Endothelial cell of umbilical vein (primary cell): Measurements from ENCODE around the gene RALA. TPM values are rescaled to one million over a fixed set of nuclear protein-coding genes. Genes with fewer than 3 reads are reported as not detected.

Experiments
- BruUV-seq: library from RNA; stranded (reverse); fragments of 400-500 nt; replicated peaks from 2 replicates; lab custom pipeline; 2021; lab: Mats Ljungman, UMichigan
- CTCF ChIA-PET: fragments of 300-600, 350-600 bp; sonication (Branson Sonifier 250); formaldehyde crosslinking; loops from one replicate; lab custom pipeline; 2021; ENCODE audit warnings: antibody characterized with exemption, inconsistent platforms; lab: Charles Lee
- POLR2A ChIA-PET: fragments of 300-600, 350-600 bp; sonication (Branson Sonifier 250); formaldehyde crosslinking; loops from one replicate; lab custom pipeline; 2021; ENCODE audit warnings: antibody characterized with exemption, inconsistent platforms; lab: Charles Lee
- DNase-seq: peaks from one replicate; pipeline ENCODE4 v3.0.0-alpha.2; 2011; ENCODE audit warnings: low read depth, low spot score
- FAIRE-seq: peaks from 2 replicates; lab custom pipeline; 2011; peaks lifted over from hg19 to GRCh38; lab: Jason Lieb, UNC
- H2AFZ ChIP-seq: 2 replicates; pipeline ENCODE4 v1.6.0; 2012; ENCODE audit warnings: low read depth, low read length, control low read depth, inconsistent platforms
- H3K27ac ChIP-seq: 2 replicates; pipeline ENCODE4 v1.5.1; 2011; ENCODE audit warnings: low read depth, mild to moderate bottlenecking, control low read depth, low read length, moderate library complexity; ENCODE audit not compliant: insufficient read depth
- H3K27me3 ChIP-seq, 2 experiments: 2 replicates each; pipeline versions ENCODE4 v1.6.0 to v1.6.1; 2011; ENCODE audit warnings: low read length in 2 of 2, mixed read lengths in 1 of 2; ENCODE audit not compliant: control insufficient read depth in 2 of 2, insufficient read depth in 2 of 2
- H3K36me3 ChIP-seq, 2 experiments: 2 replicates in 1 of 2; 3 replicates in 1 of 2; pipeline ENCODE4 v1.5.1; 2011; ENCODE audit warnings: low read length in 2 of 2, mild to moderate bottlenecking in 1 of 2, moderate library complexity in 1 of 2; ENCODE audit not compliant: control insufficient read depth in 2 of 2, insufficient read depth in 2 of 2; ENCODE audit errors: extremely low read depth in 1 of 2
- H3K4me1 ChIP-seq: 3 replicates; pipeline ENCODE4 v1.5.1; 2011; ENCODE audit warnings: mild to moderate bottlenecking, low read length; ENCODE audit not compliant: control insufficient read depth, insufficient read depth; ENCODE audit errors: extremely low read depth
- H3K4me2 ChIP-seq: 2 replicates; pipeline ENCODE4 v1.6.1; 2011; ENCODE audit warnings: low read length, control low read depth, mixed read lengths; ENCODE audit not compliant: insufficient read depth
- H3K4me3 ChIP-seq, 3 experiments: fragments of 200-600 bp in 1 of 3; sonication (generic), shearing (Covaris generic) in 1 of 3; replicated peaks in 1 of 3; 2 replicates each; pipeline ENCODE4 v1.5.1; 2011 to 2016; ENCODE audit warnings: control low read depth in 3 of 3, low read length in 3 of 3, mild to moderate bottlenecking in 2 of 3, inconsistent platforms in 1 of 3, low read depth in 1 of 3, moderate library complexity in 1 of 3; ENCODE audit not compliant: insufficient read depth in 1 of 3
- H3K79me2 ChIP-seq: 2 replicates; pipeline ENCODE4 v1.6.0; 2012; ENCODE audit warnings: low read length, inconsistent platforms; ENCODE audit not compliant: control insufficient read depth, insufficient read depth
- H3K9ac ChIP-seq: replicated peaks from 2 replicates; pipeline ENCODE3; 2011; ENCODE audit warnings: low read length, control low read depth; ENCODE audit not compliant: insufficient read depth; ENCODE audit errors: extremely low read depth
- H3K9me1 ChIP-seq: replicated peaks from 3 replicates; pipeline ENCODE4 v1.6.0; 2011; ENCODE audit warnings: mild to moderate bottlenecking, low read length; ENCODE audit not compliant: control insufficient read depth, insufficient read depth; ENCODE audit errors: extremely low read depth
- H3K9me3 ChIP-seq: replicated peaks from 2 replicates; pipeline ENCODE4 v1.5.1; 2012; ENCODE audit warnings: low read length, inconsistent platforms; ENCODE audit not compliant: control insufficient read depth, insufficient read depth
- H4K20me1 ChIP-seq: replicated peaks from 2 replicates; pipeline ENCODE3; 2011; ENCODE audit warnings: mild to moderate bottlenecking, low read length; ENCODE audit not compliant: control insufficient read depth, insufficient read depth; ENCODE audit errors: extremely low read depth
- EZH2 ChIP-seq: IDR thresholded peaks from 2 replicates; pipeline ENCODE4 v1.6.1; 2012; ENCODE audit warnings: borderline replicate concordance, low read depth, mild to moderate bottlenecking, moderate library complexity, low read length, inconsistent platforms; ENCODE audit not compliant: severe bottlenecking
- FOS ChIP-seq: IDR thresholded peaks from 2 replicates; pipeline ENCODE4 v1.6.1; 2011; ENCODE audit warnings: mild to moderate bottlenecking, low read length, moderate library complexity, borderline replicate concordance; ENCODE audit not compliant: insufficient read depth
- GATA2 ChIP-seq: IDR thresholded peaks from 2 replicates; pipeline ENCODE4 v1.7.0; 2011; ENCODE audit warnings: low read depth, mild to moderate bottlenecking, moderate library complexity, mixed read lengths, low read length; ENCODE audit not compliant: insufficient read length, insufficient read depth
- JUN ChIP-seq: IDR thresholded peaks from 2 replicates; pipeline ENCODE4 v1.6.1; 2011; ENCODE audit warnings: borderline replicate concordance, low read depth; ENCODE audit not compliant: insufficient read length, insufficient read depth
- MYC ChIP-seq: IDR thresholded peaks from one replicate; pipeline ENCODE4 v1.6.1; 2011; ENCODE audit warnings: mild to moderate bottlenecking, low read depth, low read length
- POLR2A ChIP-seq: IDR thresholded peaks from 2 replicates; pipeline ENCODE4 v1.6.1; 2012; ENCODE audit warnings: low read depth, mild to moderate bottlenecking, control low read depth, low read length
- POLR2AphosphoS5 ChIP-seq: IDR thresholded peaks from 2 replicates; pipeline ENCODE4 v1.6.1; 2012; ENCODE audit warnings: low read depth, mild to moderate bottlenecking, control low read depth, low read length, moderate library complexity; ENCODE audit not compliant: insufficient read depth
- dilution Hi-C: fragments of 300-500 bp; cut with MboI; formaldehyde crosslinking; loops from one replicate; pipeline ENCODE4 v1.15.0; 2019; ENCODE audit warnings: low sequenced_read_pairs; ENCODE audit not compliant: extremely low pct_ligation_motif_present
- intact Hi-C: fragments of 100-400 bp; cut with micrococcal nuclease; formaldehyde crosslinking; loops from one replicate; pipeline ENCODE4 v1.10.0; 2022
- polyA plus RNA-seq, 4 experiments: library from polyadenylated mRNA; depleted of rRNA in 3 of 4; stranded (reverse) in 3 of 4; unstranded in 1 of 4; fragments of >200 nt; gene quantifications; 2 replicates each; pipeline versions ENCODE4 v1.2.1 to v1.2.3, GENCODE V29; 2011 to 2012; ENCODE audit warnings: missing spikeins in 1 of 4
- total RNA-seq: library from RNA; stranded (reverse); gene quantifications from 2 replicates; pipeline ENCODE4 v1.2.3, GENCODE V29; 2021
- TF ChIP-seq, protein P1 (sequence below), 2 donors: IDR thresholded peaks; 1 replicate in 1 of 2; 2 replicates in 1 of 2; pipeline ENCODE4 v1.5.1; 2011; ENCODE audit warnings: low read length in 2 of 2, mild to moderate bottlenecking in 2 of 2, moderate library complexity in 2 of 2, control low read depth in 1 of 2, inconsistent platforms in 1 of 2, low read depth in 1 of 2; ENCODE audit not compliant: insufficient read depth in 1 of 2; ENCODE audit errors: extremely low read depth in 1 of 2
- TF ChIP-seq, protein P2 (sequence below): IDR thresholded peaks from 2 replicates; pipeline ENCODE4 v1.6.1; 2011; ENCODE audit not compliant: insufficient read depth, insufficient read length

Gene RALA
- total and polyA plus RNA-seq, 2 donors (not counting 3 experiments of a cell fraction or from before 2014, with no cell fraction given) = 91.1 to 191 TPM

- Histone ChIP-seq H3K79me2 (peaks cover 63% of the 10 kb centered on the region), H2AFZ (no peak overlapping the region), H3K9ac (no peak overlapping the region), H3K4me1 (peaks cover 49% of the 10 kb centered on the region), H3K4me3 (no peak overlapping the region), H3K36me3 (peaks cover 22 to 27% of the 10 kb centered on the region in 2 experiments), H3K9me1 (no peaks in the 10 kb centered on the region), H3K27ac (peak overlapping the region; percentile 61), H3K27me3 (no peaks in the 10 kb centered on the region), H3K9me3 (no peaks in the 10 kb centered on the region), H4K20me1 (peaks cover 5% of the 10 kb centered on the region), H3K4me2 (no peak overlapping the region)
- dilution Hi-C loops (no loop called here), intact Hi-C loops (loop anchor here (2.0 to 5.0 kb wide), 3 partner anchors 58 to 108 kb away; no protein-coding TSS in a partner anchor)
- FAIRE-seq = peak; percentile 18
- BruUV-seq = no TSS peak
- POLR2A ChIA-PET = no interaction called here
- DNase-seq = peak; percentile 63
- CTCF ChIA-PET = interaction anchor here (0.8 to 3.0 kb wide), 2 partner anchors 23 to 109 kb away, joined by 3 to 19 read pairs; no protein-coding TSS in a partner anchor
- TF ChIP-seq FOS = peak; percentile 41
- TF ChIP-seq, protein P1, sequence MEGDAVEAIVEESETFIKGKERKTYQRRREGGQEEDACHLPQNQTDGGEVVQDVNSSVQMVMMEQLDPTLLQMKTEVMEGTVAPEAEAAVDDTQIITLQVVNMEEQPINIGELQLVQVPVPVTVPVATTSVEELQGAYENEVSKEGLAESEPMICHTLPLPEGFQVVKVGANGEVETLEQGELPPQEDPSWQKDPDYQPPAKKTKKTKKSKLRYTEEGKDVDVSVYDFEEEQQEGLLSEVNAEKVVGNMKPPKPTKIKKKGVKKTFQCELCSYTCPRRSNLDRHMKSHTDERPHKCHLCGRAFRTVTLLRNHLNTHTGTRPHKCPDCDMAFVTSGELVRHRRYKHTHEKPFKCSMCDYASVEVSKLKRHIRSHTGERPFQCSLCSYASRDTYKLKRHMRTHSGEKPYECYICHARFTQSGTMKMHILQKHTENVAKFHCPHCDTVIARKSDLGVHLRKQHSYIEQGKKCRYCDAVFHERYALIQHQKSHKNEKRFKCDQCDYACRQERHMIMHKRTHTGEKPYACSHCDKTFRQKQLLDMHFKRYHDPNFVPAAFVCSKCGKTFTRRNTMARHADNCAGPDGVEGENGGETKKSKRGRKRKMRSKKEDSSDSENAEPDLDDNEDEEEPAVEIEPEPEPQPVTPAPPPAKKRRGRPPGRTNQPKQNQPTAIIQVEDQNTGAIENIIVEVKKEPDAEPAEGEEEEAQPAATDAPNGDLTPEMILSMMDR (IDR thresholded peaks at IDR 0.05; ENCODE audit: extremely low read depth in 1 of 2, insufficient read depth in 1 of 2, low read depth in 1 of 2, low read length in 2 of 2) = no peak
- TF ChIP-seq, protein P2, sequence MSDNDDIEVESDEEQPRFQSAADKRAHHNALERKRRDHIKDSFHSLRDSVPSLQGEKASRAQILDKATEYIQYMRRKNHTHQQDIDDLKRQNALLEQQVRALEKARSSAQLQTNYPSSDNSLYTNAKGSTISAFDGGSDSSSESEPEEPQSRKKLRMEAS = peak; percentile 19
- no peak for TF ChIP-seq POLR2A
- peak; percentile 59 for TF ChIP-seq MYC
- no peak for TF ChIP-seq EZH2
- peak; percentile 42 for TF ChIP-seq JUN
- TF ChIP-seq POLR2AphosphoS5 = peak; percentile 53
- no peak for TF ChIP-seq GATA2
Measured at GRCh38 chr7:39688611-39689480, 65.5 kb downstream of the RALA start.
